Glomerular endothelial cell (primary cell): Measurements from ENCODE around the gene UPF1. TPM values are rescaled to one million over a fixed set of nuclear protein-coding genes. Genes with fewer than 3 reads are reported as not detected.
"Not testable (repeated sequence)": the region's sequence is repeated elsewhere in the genome, so short reads cannot be mapped to it uniquely, and the experiment has no call there.

Source experiments
- DNase-seq: peaks from one replicate; pipeline ENCODE4 v3.0.0-alpha.2; 2011; ENCODE audit warnings: low read depth, low spot score; ENCODE audit errors: extremely low read depth
- total RNA-seq: library from RNA; depleted of rRNA; stranded (reverse); fragments of >200 nt; gene quantifications from 2 replicates; pipeline ENCODE4 v1.2.3, GENCODE V29; 2015

Gene UPF1
- total RNA-seq, 1 donor from 2014 or later: 90.6 TPM

- no peak for DNase-seq
Observed at GRCh38 chr19:18798384-18799352, 33.1 kb upstream of the UPF1 start.

DNA sequence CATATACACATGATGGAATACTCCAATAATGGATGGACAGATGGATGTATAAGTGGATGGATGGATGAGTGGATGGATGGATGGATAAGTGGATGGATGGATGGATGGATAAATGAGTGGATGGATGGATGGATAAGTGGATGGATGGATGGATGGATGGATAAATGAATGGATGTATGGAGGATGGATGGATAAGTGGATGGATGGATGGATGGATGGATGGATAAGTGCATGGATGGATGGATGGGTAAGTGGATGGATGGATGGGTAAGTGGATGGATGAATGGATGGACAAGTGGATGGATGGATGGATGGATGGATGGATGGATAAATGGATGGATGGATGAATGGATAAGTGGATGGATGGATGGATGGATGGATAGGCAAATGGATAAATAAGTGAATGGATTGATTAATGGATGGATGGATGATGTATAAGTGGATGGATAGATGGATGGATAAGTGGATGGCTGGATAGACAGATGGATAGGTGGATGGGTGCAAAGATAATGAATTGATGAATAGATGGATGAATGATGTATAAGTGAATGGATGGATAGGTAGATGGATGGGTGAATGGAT lies 32.3 kb upstream of the UPF1 start:
- no peak for DNase-seq

- no peak for DNase-seq
Observed at GRCh38 chr19:18800079-18800478, 31.7 kb upstream of the UPF1 start.

DNA sequence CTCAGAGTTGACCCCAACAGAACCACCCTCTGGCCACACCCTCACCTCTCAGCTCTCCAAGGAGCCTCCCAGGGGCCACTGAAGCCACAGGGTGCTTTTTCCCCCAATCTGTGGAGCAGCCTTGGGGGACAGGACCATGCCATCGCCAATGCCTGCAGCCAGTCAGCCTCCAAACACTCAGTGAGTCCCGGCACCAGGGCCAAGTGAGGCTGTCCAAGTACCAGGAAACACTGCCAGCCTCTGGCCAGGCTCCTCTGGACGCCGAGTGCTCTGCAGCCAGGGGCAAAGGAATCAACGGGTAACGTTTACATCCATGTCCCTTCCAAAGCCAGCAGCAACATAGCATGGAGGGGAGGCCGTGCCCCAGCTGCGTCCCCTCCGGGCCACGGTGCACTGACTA lies 31.1 kb upstream of the UPF1 start:
- no peak for DNase-seq

GRCh38 chr19:18802354-18802753 lies 29.4 kb upstream of the UPF1 start:
- DNase-seq: no peak

GRCh38 chr19:18803550-18804138 lies 28.1 kb upstream of the UPF1 start:
- DNase-seq: no peak

DNA sequence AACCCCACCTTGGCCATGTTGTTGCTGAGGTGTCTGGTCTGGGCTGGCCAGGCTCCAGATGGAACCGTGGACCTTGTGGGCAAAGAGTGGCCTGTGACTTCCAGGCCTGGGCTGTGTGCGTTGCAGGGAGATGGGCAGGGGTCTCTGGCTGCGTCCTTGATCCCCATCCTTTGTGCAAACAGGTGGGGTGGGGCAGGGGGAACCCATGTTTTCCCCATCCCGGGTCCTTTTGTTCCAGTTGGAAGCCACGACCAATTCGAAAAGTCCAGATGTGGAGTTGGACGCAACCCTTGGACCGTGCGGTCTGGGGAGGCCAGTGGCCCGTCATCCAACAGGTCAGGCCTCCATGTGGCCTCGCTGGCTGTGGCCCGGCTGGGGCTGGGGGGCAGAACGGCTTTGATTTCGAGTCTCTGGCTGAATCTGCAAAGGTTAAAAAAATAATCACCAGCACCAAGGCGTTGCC lies 27.6 kb upstream of the UPF1 start:
- DNase-seq: no peak

DNA sequence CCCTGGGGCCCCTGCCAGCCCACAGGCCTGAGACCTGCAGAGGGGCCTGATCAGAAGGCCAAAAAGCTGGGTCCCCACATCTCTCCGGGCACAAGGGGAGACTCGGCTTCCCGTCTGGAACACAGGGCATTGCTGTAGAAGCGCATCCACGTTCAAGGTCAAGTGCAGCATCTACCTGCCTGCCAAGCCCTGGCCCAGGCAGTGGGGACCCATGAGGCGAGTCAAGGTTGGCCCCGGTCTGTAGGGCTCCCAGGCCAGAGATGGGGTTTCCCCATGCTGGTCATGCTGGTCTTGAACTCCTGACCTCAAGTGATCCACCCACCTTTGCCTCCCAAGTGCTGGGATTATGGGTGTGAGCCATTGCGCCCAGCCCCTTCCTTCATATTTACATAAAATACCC lies 27.1 kb upstream of the UPF1 start:
- no peak for DNase-seq

GRCh38 chr19:18807861-18808331 lies 23.9 kb upstream of the UPF1 start:
- DNase-seq: no peak

DNA sequence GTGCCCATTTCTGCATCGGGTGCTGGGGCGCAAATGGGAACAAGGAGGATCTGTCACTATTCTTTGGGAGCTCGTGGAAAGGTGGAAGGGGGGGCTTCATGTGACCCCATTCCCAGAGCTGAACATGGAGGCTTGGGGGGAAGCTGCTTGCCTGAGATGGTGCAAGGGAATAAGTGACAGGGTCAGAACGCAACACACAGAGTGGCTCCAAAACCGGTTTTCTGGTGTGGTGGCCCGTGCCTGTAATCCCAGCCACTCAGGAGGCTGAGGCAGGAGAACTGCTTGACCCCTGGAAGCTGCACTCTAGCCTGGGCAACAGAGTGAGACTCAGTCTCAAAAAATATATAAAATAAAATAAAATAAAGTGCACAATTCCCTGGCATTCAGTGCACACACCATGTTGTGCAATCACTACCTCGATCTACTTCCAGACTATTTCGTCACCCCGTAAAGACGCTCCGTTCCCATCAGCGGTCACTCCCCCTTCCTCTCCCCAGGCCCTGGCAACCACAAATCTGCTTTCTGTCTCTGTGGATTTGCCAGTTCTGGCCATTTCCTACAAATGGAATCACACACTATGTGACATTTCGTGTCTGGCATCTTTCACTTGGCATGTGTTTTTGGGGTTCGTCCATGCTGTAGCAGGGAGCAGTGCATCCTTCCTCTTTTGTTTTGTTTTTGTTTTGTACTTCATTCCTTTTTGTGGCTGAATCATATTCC lies 22.4 kb upstream of the UPF1 start:
- DNase-seq: no peak

- DNase-seq: not testable (repeated sequence)
Observed at GRCh38 chr19:18811638-18812037, 20.1 kb upstream of the UPF1 start.

- no peak for DNase-seq
Observed at GRCh38 chr19:18814063-18814462, 17.7 kb upstream of the UPF1 start.

GRCh38 chr19:18815673-18816072 lies 16.1 kb upstream of the UPF1 start:
- DNase-seq: no peak

DNA sequence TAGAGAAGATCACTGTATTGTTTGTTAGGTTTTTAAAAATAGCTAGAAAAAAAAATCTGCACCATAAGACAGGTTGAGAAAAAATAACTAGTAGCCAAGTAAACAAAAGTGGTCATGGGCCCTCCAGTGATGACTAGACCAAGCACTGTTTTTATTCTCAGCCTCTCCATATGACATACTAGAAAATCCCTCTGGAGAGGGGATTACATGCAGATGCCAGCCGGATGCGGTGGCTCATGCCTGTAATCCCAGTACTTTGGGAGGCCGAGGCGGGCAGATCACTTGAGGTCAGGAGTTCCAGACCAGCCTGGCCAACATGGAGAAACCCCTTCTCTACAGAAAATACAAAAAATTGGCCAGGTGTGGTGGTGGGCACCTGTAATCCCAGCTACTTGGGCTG lies 15.1 kb upstream of the UPF1 start:
- not testable (repeated sequence) for DNase-seq

GRCh38 chr19:18817574-18817973 lies 14.2 kb upstream of the UPF1 start:
- DNase-seq: no peak

DNA sequence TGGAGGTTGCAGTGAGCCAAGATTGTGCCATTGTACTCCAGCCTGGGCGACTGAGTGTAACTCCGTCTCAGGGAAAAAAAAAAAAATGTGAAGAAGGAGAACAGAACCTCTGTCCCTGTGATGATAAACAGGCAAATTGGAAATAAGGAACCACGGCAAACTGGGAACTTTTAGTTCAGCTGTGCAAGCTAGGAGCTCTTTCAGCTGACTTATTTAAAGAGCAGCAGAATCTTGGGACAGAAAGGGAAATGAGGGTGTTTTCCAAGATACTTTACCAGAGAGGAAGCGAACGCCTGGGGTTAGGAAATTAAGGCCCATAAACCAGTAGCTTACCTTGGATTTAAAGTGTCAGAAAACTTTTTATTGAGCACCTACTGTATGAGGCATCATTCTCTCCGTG lies 3.0 kb upstream of the UPF1 start:
- no peak for DNase-seq

- no peak for DNase-seq
Observed at GRCh38 chr19:18830488-18830887, 1.3 kb upstream of the UPF1 start.

GRCh38 chr19:18832306-18833140 lies 764 bp downstream of the UPF1 start:
- DNase-seq: no peak

DNA sequence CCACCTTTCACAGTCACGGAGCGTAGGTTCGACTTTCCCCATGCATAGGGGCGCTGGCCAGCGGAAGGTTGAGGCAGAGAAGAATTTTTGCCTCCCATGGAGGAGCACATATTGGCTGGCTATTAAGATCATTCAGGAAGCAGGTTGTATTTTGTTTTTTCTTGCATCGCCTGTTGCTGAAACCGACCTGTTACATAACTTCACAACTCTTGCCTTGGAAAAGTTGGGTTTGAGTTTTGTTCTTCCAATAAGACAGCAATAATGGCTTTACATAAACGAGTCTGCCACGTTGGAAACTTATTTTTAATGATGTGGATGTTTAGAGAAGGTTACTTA lies 1.4 kb downstream of the UPF1 start:
- no peak for DNase-seq
